Measurements from ENCODE around the gene NSD2. TPM values are rescaled to one million over a fixed set of nuclear protein-coding genes. Genes with fewer than 3 reads are reported as not detected.

Gene NSD2
- total RNA-seq, 1 experiment from 2014 or later, result 128 TPM

GRCh38 chr4:1870578-1871443 is at the start of gene NSD2 (continued):
- peak; percentile 52 for TF ChIP-seq NFYB (CRISPR knock-in tag; conservative IDR thresholded peaks at IDR 0.05; ENCODE audit: low read depth)
- peak; percentile 94 for TF ChIP-seq JUN (CRISPR knock-in tag; IDR thresholded peaks at IDR 0.05)
- TF ChIP-seq ZNF317 (CRISPR knock-in tag; IDR thresholded peaks at IDR 0.05; ENCODE audit: borderline replicate concordance, low read depth), result peak; percentile 61; the same call in 1 of the 2 replicates
- no peak for TF ChIP-seq TP53 (CRISPR knock-in tag; IDR thresholded peaks at IDR 0.05)
- TF ChIP-seq HMGXB4 (CRISPR knock-in tag; IDR thresholded peaks at IDR 0.05), result peak; percentile 87
- peak; percentile 73 for TF ChIP-seq CREM (CRISPR knock-in tag; IDR thresholded peaks at IDR 0.05)
- no peak for TF ChIP-seq ZNF671 (CRISPR knock-in tag; IDR thresholded peaks at IDR 0.05)
- peak; percentile 93; the same call in 1 of the 2 replicates for TF ChIP-seq KAT7 (CRISPR knock-in tag; IDR thresholded peaks at IDR 0.05; ENCODE audit: borderline replicate concordance)
- TF ChIP-seq NFATC4 (CRISPR knock-in tag; IDR thresholded peaks at IDR 0.05), result no peak
- TF ChIP-seq TCF7 (CRISPR knock-in tag; IDR thresholded peaks at IDR 0.05; ENCODE audit: low read depth), result peak; percentile 87; the same call in 1 of the 2 replicates
- TF ChIP-seq ESRRA (CRISPR knock-in tag; IDR thresholded peaks at IDR 0.05; ENCODE audit: borderline replicate concordance), result peak; percentile 86
- no peak for TF ChIP-seq RORB (CRISPR knock-in tag; IDR thresholded peaks at IDR 0.05)
- peak; percentile 94 for TF ChIP-seq ZBTB43 (CRISPR knock-in tag; IDR thresholded peaks at IDR 0.05)
- TF ChIP-seq AR (CRISPR knock-in tag; IDR thresholded peaks at IDR 0.05), result no peak
- TF ChIP-seq MAX (CRISPR knock-in tag; IDR thresholded peaks at IDR 0.05), result peak; percentile 93
- no peak for TF ChIP-seq OVOL2 (CRISPR knock-in tag; IDR thresholded peaks at IDR 0.05; ENCODE audit: borderline replicate concordance)
- no peak for TF ChIP-seq ZSCAN18 (CRISPR knock-in tag; IDR thresholded peaks at IDR 0.05)

All from WTC11 (cell line).